Panc1 (cell line): ENCODE data around the gene NOS1AP. TPM values are rescaled to one million over a fixed set of nuclear protein-coding genes. Genes with fewer than 3 reads are reported as not detected.

Experiments
- ATAC-seq: fragments of 200-7000 bp; cut with Tn5 transposase; 2 replicates; pipeline ENCODE4 v1.9.1; 2020; ENCODE audit warnings: mild to moderate bottlenecking, moderate library complexity
- BruUV-seq: library from RNA; stranded (reverse); fragments of 400-500 nt; replicated peaks from 2 replicates; lab custom pipeline; 2021; lab: Mats Ljungman, UMichigan
- CTCF ChIA-PET: fragments of 300-600 bp; sonication (Branson Sonifier 250); formaldehyde crosslinking; loops from one replicate; lab custom pipeline; 2022; ENCODE audit warnings: antibody characterized with exemption; lab: Charles Lee
- POLR2A ChIA-PET: fragments of 300-600 bp; sonication (Branson Sonifier 250); formaldehyde crosslinking; loops from one replicate; lab custom pipeline; 2022; ENCODE audit warnings: antibody characterized with exemption; lab: Charles Lee
- DNase-seq: peaks from one replicate; pipeline ENCODE4 v3.0.0-alpha.2; 2010; ENCODE audit warnings: low read depth, low spot score
- H3K27ac ChIP-seq: 2 replicates; pipeline ENCODE4 v1.5.1; 2011; ENCODE audit warnings: mild to moderate bottlenecking, low read length, inconsistent platforms
- H3K27me3 ChIP-seq: fragments of 200-500 bp; sonication (Bioruptor generic); 2 replicates; pipeline ENCODE4 v1.6.0; 2014; ENCODE audit warnings: low read length, inconsistent platforms; ENCODE audit not compliant: control insufficient read depth, insufficient read depth
- H3K36me3 ChIP-seq: fragments of 200-500 bp; sonication (Bioruptor generic); 2 replicates; pipeline ENCODE4 v1.5.1; 2014; ENCODE audit warnings: inconsistent platforms, mild to moderate bottlenecking, low read length, moderate library complexity; ENCODE audit not compliant: control insufficient read depth, insufficient read depth
- H3K4me1 ChIP-seq: 2 replicates; pipeline ENCODE4 v1.5.1; 2011; ENCODE audit warnings: inconsistent platforms, mild to moderate bottlenecking, low read length, moderate library complexity; ENCODE audit not compliant: control insufficient read depth, insufficient read depth
- H3K4me3 ChIP-seq, 2 experiments: 2 replicates each; pipeline ENCODE4 v1.5.1; 2011 to 2012; ENCODE audit warnings: low read depth in 2 of 2, low read length in 2 of 2, mild to moderate bottlenecking in 2 of 2, inconsistent platforms in 1 of 2, moderate library complexity in 1 of 2
- H3K9me3 ChIP-seq: fragments of 200-500 bp; sonication (Bioruptor generic); 2 replicates; pipeline ENCODE4 v1.5.1; 2014; ENCODE audit warnings: low read depth, mild to moderate bottlenecking, inconsistent platforms, low read length, moderate library complexity; ENCODE audit not compliant: control insufficient read depth, insufficient read depth
- CTCF ChIP-seq: fragments of 450-650 bp; IDR thresholded peaks from 2 replicates; pipeline ENCODE4 v1.5.1; 2017; ENCODE audit warnings: mild to moderate bottlenecking
- POLR2AphosphoS5 ChIP-seq: IDR thresholded peaks from 2 replicates; pipeline ENCODE4 v1.6.1; 2012; ENCODE audit warnings: mild to moderate bottlenecking, low read depth, low read length, moderate library complexity
- SIN3A ChIP-seq: IDR thresholded peaks from 2 replicates; pipeline ENCODE4 v1.6.1; 2012; ENCODE audit warnings: low read depth, mild to moderate bottlenecking, low read length, moderate library complexity, borderline replicate concordance; ENCODE audit not compliant: insufficient read depth
- TCF7L2 ChIP-seq: IDR thresholded peaks from 2 replicates; pipeline ENCODE4 v1.6.1; 2011; ENCODE audit warnings: mild to moderate bottlenecking, low read depth, low read length, inconsistent platforms
- in situ Hi-C: cut with HindIII; loops from 2 replicates; pipeline ENCODE4 v1.10.0; 2016; ENCODE audit warnings: low sequenced_read_pairs, low pct_unique_long_range_greater_than_20kb
- intact Hi-C: fragments of 100-400 bp; cut with micrococcal nuclease; formaldehyde crosslinking; loops from one replicate; pipeline ENCODE4 v1.10.0; 2022; ENCODE audit not compliant: unreplicated experiment
- total RNA-seq: library from RNA; stranded (reverse); gene quantifications from one replicate; pipeline ENCODE4 v1.2.1, GENCODE V29; 2021; ENCODE audit not compliant: unreplicated experiment
- TF ChIP-seq, protein P1 (sequence below), 2 experiments: IDR thresholded peaks; 2 replicates each; pipeline ENCODE4 v1.6.1; 2011 to 2012; ENCODE audit warnings: low read depth in 2 of 2, control low read depth in 1 of 2, low read length in 1 of 2, mild to moderate bottlenecking in 1 of 2, moderate library complexity in 1 of 2; ENCODE audit not compliant: insufficient read depth in 1 of 2

The NOS1AP gene
- total RNA-seq, 1 experiment from 2014 or later = 27.9 TPM

GRCh38 chr1:162310337-162310736, 240.8 kb downstream of the NOS1AP start:
- BruUV-seq = no TSS peak
- H3K27ac ChIP-seq = no peak overlapping the region
- CTCF ChIA-PET = no interaction called here

DNA sequence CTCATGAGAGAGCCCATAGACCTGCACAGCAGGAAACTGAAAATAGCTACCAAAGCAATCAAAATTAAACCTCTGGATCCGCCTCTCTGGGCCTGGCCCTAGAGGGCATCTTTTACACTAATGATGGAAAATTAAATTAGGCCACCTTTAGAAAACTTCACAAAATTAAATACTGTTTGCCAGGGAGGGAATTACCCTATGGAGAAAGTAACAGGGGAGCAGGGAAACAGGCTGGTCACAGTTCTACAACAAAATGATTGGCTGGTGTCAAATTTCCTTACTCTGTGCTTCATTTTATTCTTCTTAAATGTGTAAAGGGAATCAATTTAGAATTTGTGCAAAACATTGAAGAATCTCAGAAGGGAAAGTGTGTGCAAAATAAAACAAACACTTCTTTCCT, 244.7 kb downstream of the NOS1AP start:
- POLR2A ChIA-PET = no interaction called here
- ATAC-seq (no peak), DNase-seq (no peak)

More at GRCh38 chr1:162310337-162310736, 240.8 kb downstream of the NOS1AP start:
- POLR2A ChIA-PET = no interaction called here
- ATAC-seq (no peak), DNase-seq (no peak)
- in situ Hi-C loops (no loop called here), intact Hi-C loops (no loop called here)
- no peaks in the 10 kb centered on the region for H3K27me3 ChIP-seq
- H3K4me1 ChIP-seq = no peaks in the 10 kb centered on the region
- H3K36me3 ChIP-seq = no peaks in the 10 kb centered on the region
- TF ChIP-seq CTCF = no peak
- no peak for TF ChIP-seq SIN3A
- TF ChIP-seq TCF7L2 = no peak
- TF ChIP-seq, protein P1, sequence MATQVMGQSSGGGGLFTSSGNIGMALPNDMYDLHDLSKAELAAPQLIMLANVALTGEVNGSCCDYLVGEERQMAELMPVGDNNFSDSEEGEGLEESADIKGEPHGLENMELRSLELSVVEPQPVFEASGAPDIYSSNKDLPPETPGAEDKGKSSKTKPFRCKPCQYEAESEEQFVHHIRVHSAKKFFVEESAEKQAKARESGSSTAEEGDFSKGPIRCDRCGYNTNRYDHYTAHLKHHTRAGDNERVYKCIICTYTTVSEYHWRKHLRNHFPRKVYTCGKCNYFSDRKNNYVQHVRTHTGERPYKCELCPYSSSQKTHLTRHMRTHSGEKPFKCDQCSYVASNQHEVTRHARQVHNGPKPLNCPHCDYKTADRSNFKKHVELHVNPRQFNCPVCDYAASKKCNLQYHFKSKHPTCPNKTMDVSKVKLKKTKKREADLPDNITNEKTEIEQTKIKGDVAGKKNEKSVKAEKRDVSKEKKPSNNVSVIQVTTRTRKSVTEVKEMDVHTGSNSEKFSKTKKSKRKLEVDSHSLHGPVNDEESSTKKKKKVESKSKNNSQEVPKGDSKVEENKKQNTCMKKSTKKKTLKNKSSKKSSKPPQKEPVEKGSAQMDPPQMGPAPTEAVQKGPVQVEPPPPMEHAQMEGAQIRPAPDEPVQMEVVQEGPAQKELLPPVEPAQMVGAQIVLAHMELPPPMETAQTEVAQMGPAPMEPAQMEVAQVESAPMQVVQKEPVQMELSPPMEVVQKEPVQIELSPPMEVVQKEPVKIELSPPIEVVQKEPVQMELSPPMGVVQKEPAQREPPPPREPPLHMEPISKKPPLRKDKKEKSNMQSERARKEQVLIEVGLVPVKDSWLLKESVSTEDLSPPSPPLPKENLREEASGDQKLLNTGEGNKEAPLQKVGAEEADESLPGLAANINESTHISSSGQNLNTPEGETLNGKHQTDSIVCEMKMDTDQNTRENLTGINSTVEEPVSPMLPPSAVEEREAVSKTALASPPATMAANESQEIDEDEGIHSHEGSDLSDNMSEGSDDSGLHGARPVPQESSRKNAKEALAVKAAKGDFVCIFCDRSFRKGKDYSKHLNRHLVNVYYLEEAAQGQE (IDR thresholded peaks at IDR 0.05; ENCODE audit: insufficient read depth in 1 of 2, low read depth in 2 of 2, low read length in 1 of 2) = no peak
- no peak for TF ChIP-seq POLR2AphosphoS5
- no peak overlapping the region for H3K4me3 ChIP-seq
- no peaks in the 10 kb centered on the region for H3K9me3 ChIP-seq

More for the DNA sequence above, 244.7 kb downstream of the NOS1AP start:
- TF ChIP-seq POLR2AphosphoS5 (no peak), TCF7L2 (no peak), SIN3A (no peak), CTCF (no peak)
- TF ChIP-seq, protein P1 (IDR thresholded peaks at IDR 0.05; ENCODE audit: insufficient read depth in 1 of 2, low read depth in 2 of 2, low read length in 1 of 2) = no peak
- H3K4me3 ChIP-seq = no peak overlapping the region
- H3K27me3 ChIP-seq = no peaks in the 10 kb centered on the region
- H3K27ac ChIP-seq = no peak overlapping the region
- BruUV-seq = no TSS peak
- H3K36me3 ChIP-seq = no peaks in the 10 kb centered on the region
- intact Hi-C loops = no loop called here
- CTCF ChIA-PET = no interaction called here
- in situ Hi-C loops = no loop called here
- H3K9me3 ChIP-seq = no peaks in the 10 kb centered on the region
- H3K4me1 ChIP-seq = no peaks in the 10 kb centered on the region
